ENCODE results near the gene POU2F2. TPM values are rescaled to one million over a fixed set of nuclear protein-coding genes. Genes with fewer than 3 reads are reported as not detected.

Gene POU2F2
- total RNA-seq, 1 donor from 2014 or later, result 6.1 TPM

DNA sequence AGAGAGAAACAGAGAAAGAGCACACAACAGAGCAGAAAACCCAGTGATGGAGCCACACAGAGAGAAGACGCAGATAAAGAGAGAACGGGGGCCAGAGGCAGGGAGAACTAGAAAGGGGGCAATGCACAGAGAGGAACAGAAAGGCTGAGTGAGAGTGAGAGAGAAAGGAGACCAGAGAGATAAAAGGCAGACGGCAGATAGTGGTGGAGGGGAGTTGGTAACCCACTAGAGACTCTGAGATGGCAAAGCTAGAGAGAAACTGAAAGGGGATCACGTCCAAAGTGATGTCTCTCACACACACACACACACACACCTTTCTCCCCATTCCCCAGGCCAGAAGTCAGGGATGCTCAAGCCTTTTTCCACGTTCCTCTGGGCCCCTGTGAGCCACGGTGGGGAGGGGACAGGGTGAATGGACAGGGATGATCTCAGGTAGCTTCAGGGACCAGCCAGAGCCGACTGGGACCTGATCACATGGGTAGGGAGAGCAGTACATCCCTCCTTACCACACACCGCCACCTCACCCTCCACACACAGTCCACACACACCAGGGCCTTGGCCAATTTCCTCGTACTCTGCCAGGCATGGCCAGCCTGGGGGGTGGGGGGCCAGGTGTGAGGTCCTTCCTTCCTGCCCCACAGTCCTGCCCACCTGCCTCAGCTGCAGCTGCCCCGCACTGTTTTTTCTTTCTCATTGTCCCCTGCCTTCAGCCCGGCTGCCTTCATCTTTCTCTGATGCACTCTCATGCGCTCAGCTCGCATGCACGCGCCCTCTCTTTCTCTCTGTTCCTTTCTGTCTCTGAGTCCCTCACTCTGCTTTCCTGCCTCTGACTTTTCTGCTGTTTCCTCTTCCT lies 22.5 kb upstream of the POU2F2 start:
- intact Hi-C loops (cut with DNase I), result no loop called here
- ATAC-seq, result no peak
- no peaks in the 10 kb centered on the region for H3K4me1 ChIP-seq
- H3K27me3 ChIP-seq, result peaks cover 39% of the 10 kb centered on the region
- H3K27ac ChIP-seq, result no peak overlapping the region
- H3K4me3 ChIP-seq, result no peak overlapping the region
- no peaks in the 10 kb centered on the region for H3K36me3 ChIP-seq
- TF ChIP-seq, protein P1, sequence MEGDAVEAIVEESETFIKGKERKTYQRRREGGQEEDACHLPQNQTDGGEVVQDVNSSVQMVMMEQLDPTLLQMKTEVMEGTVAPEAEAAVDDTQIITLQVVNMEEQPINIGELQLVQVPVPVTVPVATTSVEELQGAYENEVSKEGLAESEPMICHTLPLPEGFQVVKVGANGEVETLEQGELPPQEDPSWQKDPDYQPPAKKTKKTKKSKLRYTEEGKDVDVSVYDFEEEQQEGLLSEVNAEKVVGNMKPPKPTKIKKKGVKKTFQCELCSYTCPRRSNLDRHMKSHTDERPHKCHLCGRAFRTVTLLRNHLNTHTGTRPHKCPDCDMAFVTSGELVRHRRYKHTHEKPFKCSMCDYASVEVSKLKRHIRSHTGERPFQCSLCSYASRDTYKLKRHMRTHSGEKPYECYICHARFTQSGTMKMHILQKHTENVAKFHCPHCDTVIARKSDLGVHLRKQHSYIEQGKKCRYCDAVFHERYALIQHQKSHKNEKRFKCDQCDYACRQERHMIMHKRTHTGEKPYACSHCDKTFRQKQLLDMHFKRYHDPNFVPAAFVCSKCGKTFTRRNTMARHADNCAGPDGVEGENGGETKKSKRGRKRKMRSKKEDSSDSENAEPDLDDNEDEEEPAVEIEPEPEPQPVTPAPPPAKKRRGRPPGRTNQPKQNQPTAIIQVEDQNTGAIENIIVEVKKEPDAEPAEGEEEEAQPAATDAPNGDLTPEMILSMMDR (IDR thresholded peaks at IDR 0.05), result no peak
- no peaks in the 10 kb centered on the region for H3K9me3 ChIP-seq
- DNase-seq, result no peak

DNA sequence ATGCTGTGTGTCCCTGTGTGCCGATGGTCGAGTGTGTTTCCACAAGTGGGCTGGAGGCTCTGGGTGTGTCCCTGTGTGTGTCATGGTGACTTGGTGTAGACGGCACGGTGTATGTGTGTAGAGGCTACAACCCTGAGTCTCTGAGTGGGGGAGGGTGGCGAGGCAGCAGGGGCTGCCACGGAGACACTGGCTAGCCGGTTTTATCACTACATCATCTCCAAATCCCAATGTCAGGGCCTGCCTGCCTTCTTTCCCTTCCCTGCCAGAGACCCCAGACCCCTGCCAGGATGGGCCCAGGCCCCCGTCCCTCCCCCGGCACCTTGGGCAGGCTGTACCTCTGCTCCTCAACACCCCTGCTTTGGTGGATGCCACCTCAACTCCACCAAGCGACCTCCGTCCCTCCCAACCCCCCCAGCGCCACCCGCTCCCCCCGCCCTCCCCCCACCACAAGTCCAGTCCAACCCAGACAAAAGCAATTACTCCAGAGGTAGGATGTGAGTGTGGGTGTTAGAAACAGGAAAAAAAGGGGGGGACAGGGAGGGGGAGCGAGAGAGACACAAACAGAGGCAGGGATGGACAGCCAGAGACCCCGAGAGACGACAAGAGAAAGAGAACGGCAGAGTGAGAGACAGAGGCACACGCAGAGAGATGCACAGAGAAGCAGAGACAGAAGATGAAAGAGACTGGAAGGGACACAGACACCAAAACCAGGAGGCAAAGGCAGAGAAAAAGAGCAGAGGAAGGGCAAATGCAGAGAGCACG lies 21.6 kb upstream of the POU2F2 start:
- no peak overlapping the region for H3K4me3 ChIP-seq
- peaks cover 41% of the 10 kb centered on the region for H3K27me3 ChIP-seq
- intact Hi-C loops (cut with DNase I), result no loop called here
- DNase-seq (no peak), ATAC-seq (no peak)
- no peaks in the 10 kb centered on the region for H3K4me1 ChIP-seq
- H3K27ac ChIP-seq, result no peak overlapping the region
- TF ChIP-seq, protein P1 (IDR thresholded peaks at IDR 0.05), result no peak
- H3K36me3 ChIP-seq, result no peaks in the 10 kb centered on the region
- no peaks in the 10 kb centered on the region for H3K9me3 ChIP-seq

DNA sequence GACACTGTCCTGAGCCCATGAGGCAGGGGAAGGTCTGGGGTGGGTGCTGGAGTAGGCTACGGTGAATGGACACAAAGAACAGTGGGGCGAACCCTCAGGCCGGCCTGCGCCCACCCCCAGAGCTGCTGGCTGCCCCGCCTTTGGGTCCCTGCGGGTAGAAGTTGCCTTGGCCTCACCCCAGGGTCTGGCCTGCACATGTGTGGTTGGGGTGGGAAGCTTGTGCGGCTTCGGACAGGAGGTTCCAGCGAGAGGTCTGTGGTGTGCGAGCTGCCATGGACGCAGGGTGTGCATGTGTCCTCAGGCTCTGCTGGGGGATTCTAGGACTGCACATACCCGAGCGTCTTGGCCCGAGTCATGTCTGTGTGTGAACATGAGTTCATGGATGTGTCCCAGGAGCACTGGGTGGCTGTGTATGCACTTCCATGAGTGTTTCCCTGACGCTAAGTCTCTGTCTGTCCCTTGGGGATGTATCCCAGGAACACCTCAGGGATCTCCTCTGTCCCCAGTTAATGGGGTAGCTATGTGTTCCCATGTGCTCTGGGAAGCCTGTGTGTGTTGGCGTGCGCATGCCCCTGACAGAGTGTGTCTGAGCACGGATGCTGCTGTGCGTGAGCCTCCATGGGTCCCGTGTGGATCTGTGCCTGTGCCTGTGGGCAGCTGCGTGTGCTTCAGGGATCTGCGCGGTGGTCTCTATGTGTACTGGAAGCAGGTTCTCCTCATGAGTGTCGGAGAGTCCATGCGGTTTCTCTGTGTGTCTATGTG lies 20.8 kb upstream of the POU2F2 start:
- Histone ChIP-seq H3K4me1 (no peaks in the 10 kb centered on the region), H3K27me3 (peaks cover 41% of the 10 kb centered on the region), H3K36me3 (no peaks in the 10 kb centered on the region), H3K9me3 (no peaks in the 10 kb centered on the region), H3K27ac (no peak overlapping the region), H3K4me3 (no peak overlapping the region)
- TF ChIP-seq, protein P1 (IDR thresholded peaks at IDR 0.05), result no peak
- ATAC-seq, result no peak
- no peak for DNase-seq
- intact Hi-C loops (cut with DNase I), result no loop called here

DNA sequence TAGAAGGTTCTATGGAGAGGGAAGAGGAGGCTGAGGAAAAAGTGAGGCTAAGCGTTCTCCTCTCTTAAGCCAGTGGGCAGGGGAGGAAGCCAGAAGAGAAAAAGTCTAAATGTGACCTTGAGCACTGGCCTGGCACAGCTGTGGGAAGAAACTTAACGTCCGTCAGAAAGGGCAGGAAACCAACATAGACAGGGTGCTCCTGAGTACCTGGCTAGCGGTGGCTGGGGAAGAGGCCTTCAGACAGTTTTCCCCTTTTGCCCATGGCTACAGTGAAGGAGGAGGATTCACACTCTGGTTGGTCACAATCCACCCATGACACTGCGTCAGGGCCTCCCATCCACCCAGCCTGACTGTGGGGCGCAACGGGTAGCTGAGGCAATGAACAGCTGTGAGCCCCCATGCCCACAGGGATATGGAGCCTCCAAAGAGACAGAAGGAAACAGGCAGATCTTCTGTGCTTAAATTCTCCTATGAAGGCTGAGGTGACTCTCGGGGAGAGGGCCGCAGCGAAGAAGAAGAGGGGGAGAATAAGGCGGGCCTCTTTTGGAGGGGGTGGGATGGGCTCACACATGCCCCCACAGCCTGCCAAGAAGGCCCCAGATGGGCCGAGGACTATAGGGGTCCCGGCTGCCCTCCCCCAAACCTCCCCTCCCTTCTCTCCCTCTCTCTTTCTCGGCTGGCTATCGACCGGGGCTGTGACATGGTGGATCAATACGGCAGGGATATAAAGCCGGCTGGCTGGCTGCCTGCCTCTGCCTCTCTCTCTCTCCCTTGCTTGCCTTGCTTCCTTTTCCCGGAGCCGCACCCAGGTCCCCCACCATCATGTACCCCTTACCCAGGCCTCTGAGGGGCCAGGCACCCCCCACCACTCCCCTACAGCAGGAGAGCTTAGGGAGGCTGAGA lies 19.8 kb upstream of the POU2F2 start:
- H3K4me3 ChIP-seq, result no peak overlapping the region
- peaks cover 41% of the 10 kb centered on the region for H3K27me3 ChIP-seq
- H3K4me1 ChIP-seq, result no peaks in the 10 kb centered on the region
- H3K9me3 ChIP-seq, result no peaks in the 10 kb centered on the region
- intact Hi-C loops (cut with DNase I), result no loop called here
- DNase-seq (no peak), ATAC-seq (no peak)
- TF ChIP-seq, protein P1 (IDR thresholded peaks at IDR 0.05), result no peak
- no peak overlapping the region for H3K27ac ChIP-seq
- no peaks in the 10 kb centered on the region for H3K36me3 ChIP-seq

DNA sequence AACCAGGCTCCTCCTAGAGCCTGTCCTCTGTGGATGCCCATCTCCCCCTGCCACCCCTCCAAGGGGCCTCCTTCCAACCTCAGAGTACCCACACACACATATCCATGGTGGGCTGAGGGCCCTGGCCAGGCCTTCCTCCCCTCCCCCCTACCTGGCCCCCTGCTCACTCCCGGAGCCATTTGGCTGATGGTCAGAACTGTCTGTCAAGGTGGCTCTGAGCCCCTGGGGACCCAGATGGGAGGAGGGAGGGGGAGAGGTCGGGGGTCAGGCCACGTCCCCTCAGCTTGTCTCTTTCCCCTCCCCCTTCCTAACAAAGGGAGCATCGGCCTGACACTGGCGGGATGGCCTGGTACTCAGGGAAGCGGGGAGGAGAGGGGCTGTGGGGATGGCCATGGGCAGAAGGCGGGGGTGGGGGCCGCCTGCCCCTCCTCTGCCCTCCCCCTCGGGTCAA lies 18.7 kb upstream of the POU2F2 start:
- Histone ChIP-seq H3K27me3 (peaks cover 41% of the 10 kb centered on the region), H3K36me3 (no peaks in the 10 kb centered on the region), H3K4me3 (no peak overlapping the region), H3K9me3 (no peaks in the 10 kb centered on the region), H3K27ac (no peak overlapping the region), H3K4me1 (no peaks in the 10 kb centered on the region)
- intact Hi-C loops (cut with DNase I), result no loop called here
- TF ChIP-seq, protein P1 (IDR thresholded peaks at IDR 0.05), result no peak
- DNase-seq (no peak), ATAC-seq (no peak)
